22Rv1 (cell line): Measurements from ENCODE around the gene AZGP1.
"Not testable (repeated sequence)": the region's sequence is repeated elsewhere in the genome, so short reads cannot be mapped to it uniquely, and the experiment has no call there.

ENCODE experiments used
- CTCF ChIP-seq: fragments of 450-650 bp; IDR thresholded peaks from 2 replicates; pipeline ENCODE4 v1.5.1; 2017; ENCODE audit warnings: mild to moderate bottlenecking
- ZFX ChIP-seq: fragments of 450-650 bp; IDR thresholded peaks from 2 replicates; pipeline ENCODE4 v1.6.1; 2017; ENCODE audit warnings: antibody characterized with exemption, borderline replicate concordance

DNA sequence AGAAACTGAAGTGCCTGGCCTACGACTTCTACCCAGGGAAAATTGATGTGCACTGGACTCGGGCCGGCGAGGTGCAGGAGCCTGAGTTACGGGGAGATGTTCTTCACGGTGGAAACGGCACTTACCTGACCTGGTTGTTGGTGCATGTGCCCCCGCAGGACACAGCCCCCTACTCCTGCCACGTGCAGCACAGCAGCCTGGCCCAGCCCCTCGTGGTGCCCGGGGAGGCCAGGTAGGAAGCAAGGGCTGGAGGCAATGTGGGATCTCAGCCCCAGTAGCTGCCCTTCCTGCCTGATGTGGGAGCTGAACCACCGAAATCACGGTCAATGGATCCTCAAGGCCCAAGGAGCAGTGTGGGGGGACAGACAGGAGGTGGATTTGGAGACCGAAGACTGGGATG lies 11.5 kb upstream of the AZGP1 start:
- not testable (repeated sequence) for TF ChIP-seq CTCF, ZFX
